ENCODE measurements around the gene PTS.

PTS gene

DNA sequence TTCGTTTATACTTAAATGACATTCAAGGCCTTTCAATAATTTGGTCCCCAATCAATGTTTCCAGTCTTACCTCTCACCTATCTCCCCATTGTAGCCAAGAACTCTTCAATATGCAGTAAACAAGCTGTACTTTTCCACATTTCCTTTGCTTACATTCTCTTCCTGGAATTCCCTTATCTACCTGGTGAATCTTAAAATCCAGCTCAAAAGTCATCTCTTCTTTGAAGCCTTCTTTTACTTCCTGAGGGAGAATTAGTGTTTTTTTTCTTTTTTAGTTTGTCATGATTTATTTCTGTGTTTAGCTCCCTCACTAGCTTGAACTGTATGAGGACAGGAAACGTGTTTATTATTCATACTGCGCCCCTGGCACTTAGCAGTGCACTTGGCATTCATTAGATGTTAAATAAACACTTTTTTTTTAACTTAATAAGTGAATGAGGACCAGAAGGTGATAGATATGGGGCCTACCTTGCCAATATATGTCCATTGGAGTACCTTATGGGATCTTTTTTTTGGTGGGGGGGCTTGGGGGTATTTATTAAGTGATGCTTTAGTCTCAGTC is 4.9 kb upstream of the PTS start:
- no peak for DNase-seq (ENCODE audit: low read depth in 2 of 2)

- DNase-seq (ENCODE audit: low read depth in 2 of 2) = no peak
Observed at GRCh38 chr11:112222303-112222702, 3.9 kb upstream of the PTS start.

DNA sequence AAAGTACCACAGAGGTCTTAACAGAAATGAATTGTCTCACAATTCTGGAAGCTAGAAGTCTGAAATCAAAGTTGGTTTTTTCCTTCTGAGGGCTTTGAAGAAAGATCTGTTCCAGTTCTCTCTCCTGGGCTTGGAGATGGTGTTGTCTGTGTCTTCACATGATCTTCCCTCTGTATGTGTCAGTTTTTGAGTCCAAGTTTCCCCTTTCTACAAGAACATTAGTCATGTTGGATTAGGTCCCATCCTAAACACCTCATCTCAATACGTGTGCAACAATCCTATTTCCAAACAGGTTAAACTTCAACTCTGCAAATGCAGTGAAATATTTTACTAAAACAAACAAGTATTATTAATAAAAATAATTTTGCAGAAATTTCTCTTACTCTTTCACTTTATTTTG is 3.1 kb upstream of the PTS start:
- DNase-seq (ENCODE audit: low read depth in 2 of 2) = no peak

DNA sequence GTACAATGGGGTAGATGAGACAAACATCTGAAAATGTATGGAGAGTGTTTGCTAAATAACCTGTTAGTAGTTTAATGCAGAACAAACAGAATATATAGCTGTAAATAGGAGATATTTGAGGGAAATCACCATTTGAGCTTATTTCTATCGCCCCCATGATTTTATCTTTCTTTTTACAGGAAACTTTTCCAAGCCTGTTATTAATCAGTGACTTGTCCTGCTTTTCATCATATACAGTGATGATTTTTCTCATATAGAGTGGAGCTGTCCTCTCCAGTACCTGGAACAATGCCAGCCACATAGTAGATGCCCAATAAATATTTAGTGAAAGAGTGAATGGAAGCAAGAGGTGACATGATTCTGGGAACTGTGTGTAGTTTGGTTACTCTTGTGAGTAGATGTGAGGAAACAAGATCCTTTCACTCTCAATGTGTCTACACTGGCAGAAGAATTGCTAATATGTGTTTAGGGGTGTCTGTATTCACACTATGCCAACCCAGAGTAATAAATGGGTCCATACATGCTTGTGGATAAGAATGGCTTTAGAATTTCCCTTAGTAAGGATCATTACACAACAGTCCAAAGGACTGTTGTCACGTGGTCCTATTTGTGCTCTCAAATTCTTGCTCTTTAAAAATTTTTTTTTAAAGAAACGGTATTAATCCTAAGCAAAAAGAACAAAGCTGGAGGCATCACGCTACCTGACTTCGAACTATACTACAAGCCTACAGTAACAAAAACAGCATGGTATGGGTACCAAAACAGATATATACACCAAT is 2.3 kb upstream of the PTS start:
- no peak for DNase-seq (ENCODE audit: low read depth in 2 of 2)

GRCh38 chr11:112225753-112226061 is 521 bp upstream of the PTS start:
- DNase-seq (ENCODE audit: low read depth in 2 of 2) = no peak

DNA sequence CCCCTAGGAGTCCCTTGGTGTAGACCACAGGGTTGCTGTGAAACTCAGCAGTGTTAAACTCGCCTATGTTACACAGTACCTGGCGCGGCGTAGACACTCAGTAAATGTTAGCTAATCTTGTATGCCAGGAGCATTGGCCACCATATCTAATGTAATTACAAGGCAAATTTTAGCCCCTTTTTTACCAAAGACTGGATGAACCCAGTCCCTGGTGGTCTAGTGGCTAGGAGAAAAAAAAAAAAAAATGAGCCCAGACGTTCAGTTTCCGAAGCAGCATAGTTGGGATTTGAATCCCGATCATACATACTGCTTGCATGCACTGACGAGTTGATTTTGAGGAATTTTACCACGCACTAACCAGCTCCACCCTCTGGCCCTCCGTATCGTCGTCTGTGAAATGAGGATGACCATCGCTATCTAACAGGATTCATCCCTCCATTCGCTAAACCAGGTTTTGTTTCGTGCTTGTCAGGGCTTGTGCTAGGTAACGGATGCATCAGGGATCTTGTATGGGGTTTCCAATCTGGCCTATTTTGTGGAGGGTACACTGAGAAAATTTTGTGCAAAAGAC is 688 bp downstream of the PTS start:
- DNase-seq (ENCODE audit: low read depth in 2 of 2) = no peak

GRCh38 chr11:112227471-112227870 is 1.2 kb downstream of the PTS start:
- no peak for DNase-seq (ENCODE audit: low read depth in 2 of 2)

DNA sequence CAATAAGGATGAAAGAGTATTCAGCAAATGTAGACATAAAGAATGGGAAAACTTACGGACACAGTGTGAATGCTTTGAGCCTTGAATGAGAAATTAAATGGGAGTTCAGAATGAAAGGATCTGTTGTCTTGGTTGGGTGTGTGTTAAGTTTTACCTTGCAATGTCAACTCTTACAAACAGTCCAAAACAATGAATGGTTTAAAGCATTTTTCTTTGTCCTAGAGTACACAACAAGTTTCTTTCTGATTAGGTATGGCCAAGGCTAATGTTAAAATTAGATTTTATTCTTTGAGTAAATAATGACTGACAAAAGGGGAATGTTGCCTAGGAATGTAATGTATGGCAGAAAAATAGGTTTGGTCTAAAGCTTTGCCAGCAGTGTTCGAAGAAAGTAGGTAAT is 2.5 kb downstream of the PTS start:
- DNase-seq (ENCODE audit: low read depth in 2 of 2) = no peak

DNA sequence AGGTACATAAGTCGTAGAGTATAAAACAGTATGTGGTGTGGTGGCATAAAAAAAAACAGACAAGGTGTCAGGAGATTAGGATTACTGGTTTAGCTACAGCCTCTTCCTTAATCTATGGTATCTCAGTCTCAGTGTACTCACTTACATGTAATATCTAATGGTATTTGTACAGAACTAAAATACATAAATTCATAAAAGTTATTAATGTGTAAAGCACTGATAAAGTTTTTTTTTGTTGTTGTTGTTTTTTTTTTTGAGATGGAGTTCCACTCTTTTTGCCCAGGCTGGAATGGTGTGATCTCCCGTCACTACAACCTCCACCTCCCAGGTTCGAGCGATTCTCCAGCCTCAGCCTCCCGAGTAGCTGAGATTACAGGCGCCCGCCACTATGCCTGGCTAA is 2.9 kb downstream of the PTS start:
- no peak for DNase-seq (ENCODE audit: low read depth in 2 of 2)

DNA sequence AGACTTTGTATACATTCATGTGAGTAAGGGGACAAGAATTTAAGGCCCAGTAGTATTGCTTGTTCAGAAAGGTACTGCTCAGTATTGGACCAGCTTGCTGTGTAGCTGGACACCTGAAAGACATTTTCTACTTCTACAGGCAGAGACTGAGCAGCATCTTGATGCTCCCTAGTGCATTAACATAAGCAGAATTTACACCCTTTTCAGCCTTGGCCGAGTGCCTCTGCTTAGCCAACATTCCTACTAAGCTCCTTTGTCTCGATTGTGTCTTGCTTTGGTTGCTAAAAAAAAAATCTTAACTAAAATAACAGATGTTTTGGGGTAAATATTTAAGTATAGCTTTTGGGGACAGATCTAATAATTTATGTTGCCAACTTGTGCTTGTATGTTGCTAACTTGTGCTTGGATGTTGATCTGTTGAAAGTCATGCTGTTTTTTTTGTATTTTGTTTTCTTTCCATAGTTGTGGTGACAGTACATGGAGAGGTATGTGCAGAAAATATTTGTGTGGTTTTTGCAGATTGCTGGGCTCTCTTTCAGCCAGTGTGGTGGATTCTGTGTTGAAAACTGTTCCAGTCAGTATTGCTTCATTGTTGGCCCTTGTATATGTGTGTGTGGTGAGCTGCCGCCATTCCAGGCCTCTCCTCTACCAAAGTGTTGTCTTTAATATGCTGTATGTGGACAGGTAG is 3.7 kb downstream of the PTS start:
- DNase-seq (ENCODE audit: low read depth in 2 of 2) = no peak

- no peak for DNase-seq (ENCODE audit: low read depth in 2 of 2)
Observed at GRCh38 chr11:112231952-112232351, 5.7 kb downstream of the PTS start.

GRCh38 chr11:112235750-112236390 is 9.6 kb downstream of the PTS start:
- DNase-seq (ENCODE audit: low read depth in 2 of 2) = no peak

DNA sequence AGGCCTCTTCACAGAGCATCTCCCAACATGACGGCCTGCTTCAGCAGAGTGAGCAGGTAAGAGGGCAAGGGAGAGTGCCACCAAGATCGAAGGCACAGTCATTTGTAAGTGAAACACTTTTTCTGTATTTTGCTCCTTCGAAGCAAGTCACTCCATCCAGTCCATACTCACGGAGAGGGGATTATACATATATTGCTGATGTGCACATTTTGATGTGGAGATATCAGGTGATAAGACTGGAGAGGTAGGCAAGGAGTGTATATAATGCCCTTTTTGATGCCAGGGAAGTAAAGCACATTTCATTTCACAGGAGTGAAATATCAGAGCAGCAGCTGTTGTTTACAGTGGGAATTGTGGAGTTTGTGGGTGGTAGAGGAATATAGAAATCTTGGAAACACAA is 11.2 kb downstream of the PTS start:
- DNase-seq (ENCODE audit: low read depth in 2 of 2) = no peak

GRCh38 chr11:112238041-112238440 is 11.8 kb downstream of the PTS start:
- DNase-seq (ENCODE audit: low read depth in 2 of 2) = no peak

DNA sequence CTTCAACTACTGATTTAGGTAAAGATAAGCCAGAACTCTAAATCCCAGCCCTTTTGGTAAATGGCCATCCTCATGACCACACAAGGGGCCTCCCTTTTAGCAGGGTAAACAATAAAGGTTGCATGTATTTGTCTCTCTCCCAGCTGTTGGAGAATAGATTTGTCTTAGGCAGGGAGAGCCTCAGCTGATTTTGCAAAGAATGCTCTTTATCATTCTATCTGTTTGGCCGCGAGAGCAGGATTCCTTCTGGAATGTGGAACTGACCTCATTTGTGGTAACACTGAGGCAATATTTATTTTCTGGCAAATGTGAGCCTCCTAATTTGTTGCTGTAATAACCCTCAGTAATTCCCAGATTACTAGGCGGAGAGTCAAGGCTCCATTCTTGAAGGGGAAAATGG is 15.3 kb downstream of the PTS start:
- DNase-seq (ENCODE audit: low read depth in 2 of 2) = no peak

- no peak for DNase-seq (ENCODE audit: low read depth in 2 of 2)
Observed at GRCh38 chr11:112247201-112247600, 21.0 kb downstream of the PTS start.

GRCh38 chr11:112248201-112248600 is 22.0 kb downstream of the PTS start:
- no peak for DNase-seq (ENCODE audit: low read depth in 2 of 2)

DNA sequence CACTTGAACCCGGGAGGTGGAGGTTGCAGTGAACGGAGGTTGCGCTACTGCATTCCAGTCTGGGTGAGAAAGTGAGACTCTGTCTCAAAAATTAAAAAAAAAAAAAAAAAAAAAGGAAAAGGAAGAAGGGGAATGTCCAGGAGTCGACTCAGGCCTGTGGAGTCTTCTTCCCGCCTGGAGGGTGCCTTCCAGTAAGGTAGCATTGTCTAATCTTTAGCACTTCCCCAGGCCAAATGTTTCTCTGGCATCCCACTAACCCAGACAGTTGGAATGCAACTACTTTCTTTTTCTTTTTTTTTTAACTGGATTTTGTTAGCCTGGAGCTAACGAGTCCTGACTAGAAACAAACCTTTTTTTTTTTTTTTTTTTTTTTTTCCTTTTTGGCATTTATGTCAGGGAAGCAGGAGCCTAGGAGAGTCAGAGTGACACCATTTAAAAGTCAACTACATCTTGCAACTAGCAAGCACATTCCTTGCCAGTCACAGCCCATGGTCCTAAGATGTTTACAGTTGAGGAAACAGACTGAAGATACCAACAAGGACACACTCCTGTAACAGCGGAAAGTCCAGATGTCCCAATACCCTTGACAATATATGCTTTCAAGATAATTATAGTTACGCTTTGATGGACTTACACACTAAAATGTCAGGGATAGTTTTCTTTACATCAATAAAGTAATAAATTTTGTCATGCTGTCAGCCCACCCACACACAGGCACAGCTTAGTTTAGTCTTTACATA is 23.8 kb downstream of the PTS start:
- DNase-seq (ENCODE audit: low read depth in 2 of 2) = no peak

GRCh38 chr11:112253605-112254242 is 27.5 kb downstream of the PTS start:
- no peak for DNase-seq (ENCODE audit: low read depth in 2 of 2)

DNA sequence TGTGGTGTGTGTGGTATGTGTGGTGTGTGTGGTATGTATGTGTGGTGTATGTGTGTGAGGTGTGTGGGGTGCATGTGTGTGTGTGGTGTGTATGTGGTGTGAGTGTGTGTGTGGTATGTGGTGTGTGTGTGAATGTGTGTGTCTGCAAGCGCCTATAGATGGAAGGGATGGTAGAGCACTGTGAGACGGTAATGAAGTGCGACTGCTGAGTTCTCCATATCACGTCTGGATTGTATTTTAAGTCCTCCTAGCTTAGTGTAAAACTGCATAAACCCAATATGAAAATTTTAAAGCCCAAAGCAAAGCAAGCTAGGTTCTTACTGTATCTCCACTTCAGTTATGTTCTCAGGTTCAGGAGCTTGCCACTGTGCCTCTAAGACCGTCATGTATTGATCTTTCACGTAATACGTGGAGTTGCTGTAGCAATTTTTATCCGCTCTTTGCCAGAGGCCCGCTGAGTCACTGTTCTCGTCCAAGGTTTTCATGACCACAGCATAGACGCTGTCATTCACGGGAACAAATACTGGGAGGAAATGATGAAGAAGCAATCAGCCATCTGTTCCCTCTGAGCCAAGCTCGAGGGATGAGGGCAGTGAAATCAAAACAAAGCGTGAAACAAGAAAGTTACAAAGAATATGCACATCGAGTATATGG is 29.0 kb downstream of the PTS start:
- DNase-seq (ENCODE audit: low read depth in 2 of 2) = no peak

GRCh38 chr11:112260490-112260889 is 34.3 kb downstream of the PTS start, which contains the start of gene PLET1:
PLET1 (minus strand) TSS chr11:112260860; CDS start chr11:112260589, 271 bp downstream.
- DNase-seq (ENCODE audit: low read depth in 2 of 2) = no peak
